Measurements from ENCODE around the gene SLC4A8. TPM values are rescaled to one million over a fixed set of nuclear protein-coding genes. Genes with fewer than 3 reads are reported as not detected.

SLC4A8 gene
- total and polyA plus RNA-seq, 9 of the 15 experiments (the other 6 are each of a cell fraction or from before 2014, with no cell fraction given) = 0.04 to 1.5 (median 0.12) TPM; not detected in 2

DNA sequence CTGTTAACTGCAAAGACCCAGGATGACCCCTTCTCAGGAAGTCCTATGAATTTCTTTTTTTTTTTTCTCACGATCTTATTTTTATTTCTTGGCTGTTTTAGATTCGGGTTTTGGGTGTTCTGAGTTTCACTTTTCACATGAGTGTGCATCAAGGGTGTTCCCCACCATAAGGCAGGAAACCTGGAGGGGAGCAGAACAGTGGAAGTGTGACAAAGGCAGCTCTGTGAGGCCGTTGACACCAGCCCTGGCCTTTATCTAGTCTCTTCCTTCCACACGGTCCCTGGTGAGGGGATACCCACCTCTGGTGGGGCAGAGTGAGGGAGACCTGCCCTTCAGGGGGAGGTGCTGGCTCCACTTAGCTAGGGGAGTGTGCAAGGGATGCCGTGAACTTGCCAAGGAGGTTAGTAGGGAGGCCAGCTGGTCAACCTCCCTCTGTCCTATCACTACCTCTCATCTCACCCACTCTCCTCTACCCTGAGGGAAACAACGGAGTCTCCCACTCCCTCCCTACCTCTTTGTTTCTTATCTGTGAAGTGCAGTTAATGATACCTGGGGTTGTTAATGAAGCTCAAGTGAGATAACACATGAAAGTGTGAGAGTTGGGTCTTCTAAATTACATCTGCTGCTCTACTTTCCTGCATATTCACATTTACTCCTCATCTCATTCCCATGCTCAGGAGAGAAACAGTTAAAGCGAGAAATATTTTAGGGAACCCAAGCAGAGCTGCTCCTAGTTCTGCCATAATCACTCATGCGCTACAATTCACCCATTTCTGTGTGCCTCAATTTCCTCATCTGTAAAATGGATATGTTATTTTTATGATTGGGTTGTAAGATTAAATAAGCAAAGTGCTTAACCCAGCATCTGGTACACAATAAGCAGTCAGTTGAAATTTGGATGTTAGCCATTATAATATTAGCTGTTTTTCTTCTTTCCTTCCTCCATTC lies 29.1 kb upstream of the SLC4A8 start (continued):
- TF ChIP-seq RBM25 (IDR thresholded peaks at IDR 0.05; ENCODE audit: low read depth, low read length, severe bottlenecking) (peak; percentile 92), ELF4 (CRISPR knock-in tag; IDR thresholded peaks at IDR 0.05) (peak; percentile 87; the same call in 1 of the 2 replicates), CREM (IDR thresholded peaks at IDR 0.05; ENCODE audit: low read depth) (peak; percentile 47), PHF8 (IDR thresholded peaks at IDR 0.05; ENCODE audit: borderline replicate concordance, low read length) (no peak; the same call in 1 of the 2 replicates), CXXC5 (CRISPR knock-in tag; IDR thresholded peaks at IDR 0.05) (peak; percentile 37; the same call in 1 of the 2 replicates), MAFG (tag; conservative IDR thresholded peaks at IDR 0.05) (no peak), PTTG1 (tag; IDR thresholded peaks at IDR 0.05; ENCODE audit: low read depth) (no peak), DMBX1 (CRISPR knock-in tag; IDR thresholded peaks at IDR 0.05; ENCODE audit: borderline replicate concordance) (no peak), SIN3A (IDR thresholded peaks at IDR 0.05; ENCODE audit: borderline replicate concordance in 2 of 2, control insufficient read depth in 1 of 2, low read depth in 2 of 2, low read length in 2 of 2) (no peak), ZBTB7A (IDR thresholded peaks at IDR 0.05; ENCODE audit: borderline replicate concordance, control insufficient read depth, low read depth, low read length) (peak; percentile 29; the same call in 1 of the 2 replicates), PTRF (tag; IDR thresholded peaks at IDR 0.05) (no peak), GATAD2B (IDR thresholded peaks at IDR 0.05; ENCODE audit: borderline replicate concordance) (peak; percentile 87; the same call in 1 of the 2 replicates), ZNF274 (IDR thresholded peaks at IDR 0.05; ENCODE audit: borderline replicate concordance, low read depth, low read length) (no peak), CREBBP (IDR thresholded peaks at IDR 0.05; ENCODE audit: low read depth, low read length) (no peak), TARDBP (IDR thresholded peaks at IDR 0.05) (peak; percentile 75; the same call in 1 of the 2 replicates), ZFP36 (IDR thresholded peaks at IDR 0.05; ENCODE audit: low read depth, low read length, partially characterized antibody) (peak; percentile 2), CBFA2T2 (conservative IDR thresholded peaks at IDR 0.05) (peak; percentile 89), BRF2 (IDR thresholded peaks at IDR 0.05; ENCODE audit: borderline replicate concordance, insufficient read depth, insufficient read length) (no peak), ZFX (CRISPR knock-in tag; IDR thresholded peaks at IDR 0.05) (no peak), ZNF316 (IDR thresholded peaks at IDR 0.05) (no peak), SMARCA4 (IDR thresholded peaks at IDR 0.05) (peak; percentile 95), CREB5 (CRISPR knock-in tag; IDR thresholded peaks at IDR 0.05) (no peak)
- TF ChIP-seq, protein P1, sequence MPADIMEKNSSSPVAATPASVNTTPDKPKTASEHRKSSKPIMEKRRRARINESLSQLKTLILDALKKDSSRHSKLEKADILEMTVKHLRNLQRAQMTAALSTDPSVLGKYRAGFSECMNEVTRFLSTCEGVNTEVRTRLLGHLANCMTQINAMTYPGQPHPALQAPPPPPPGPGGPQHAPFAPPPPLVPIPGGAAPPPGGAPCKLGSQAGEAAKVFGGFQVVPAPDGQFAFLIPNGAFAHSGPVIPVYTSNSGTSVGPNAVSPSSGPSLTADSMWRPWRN (IDR thresholded peaks at IDR 0.05; ENCODE audit: low read depth) = peak; percentile 89
- TF ChIP-seq, protein P2, sequence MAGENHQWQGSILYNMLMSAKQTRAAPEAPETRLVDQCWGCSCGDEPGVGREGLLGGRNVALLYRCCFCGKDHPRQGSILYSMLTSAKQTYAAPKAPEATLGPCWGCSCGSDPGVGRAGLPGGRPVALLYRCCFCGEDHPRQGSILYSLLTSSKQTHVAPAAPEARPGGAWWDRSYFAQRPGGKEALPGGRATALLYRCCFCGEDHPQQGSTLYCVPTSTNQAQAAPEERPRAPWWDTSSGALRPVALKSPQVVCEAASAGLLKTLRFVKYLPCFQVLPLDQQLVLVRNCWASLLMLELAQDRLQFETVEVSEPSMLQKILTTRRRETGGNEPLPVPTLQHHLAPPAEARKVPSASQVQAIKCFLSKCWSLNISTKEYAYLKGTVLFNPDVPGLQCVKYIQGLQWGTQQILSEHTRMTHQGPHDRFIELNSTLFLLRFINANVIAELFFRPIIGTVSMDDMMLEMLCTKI (IDR thresholded peaks at IDR 0.05; ENCODE audit: partially characterized antibody) = no peak

Data from K562 (cell line).